NT2/D1 (cell line): ENCODE data around the gene UBE3D.

Experiments used
- DNase-seq: peaks from one replicate; pipeline ENCODE4 v3.0.0-alpha.2; 2011; ENCODE audit warnings: low read depth, low spot score
- H3K27me3 ChIP-seq: 2 replicates; pipeline ENCODE4 v1.6.0; 2011; ENCODE audit warnings: mild to moderate bottlenecking; ENCODE audit not compliant: insufficient read length, insufficient read depth
- H3K36me3 ChIP-seq: 2 replicates; pipeline ENCODE4 v1.6.1; 2011; ENCODE audit warnings: mild to moderate bottlenecking, low read length, mixed read lengths; ENCODE audit not compliant: insufficient read depth, insufficient read length
- H3K4me1 ChIP-seq: 2 replicates; pipeline ENCODE4 v1.5.1; 2011; ENCODE audit not compliant: insufficient read depth, insufficient read length
- H3K4me3 ChIP-seq: 2 replicates; pipeline ENCODE4 v1.5.1; 2011; ENCODE audit warnings: low read depth; ENCODE audit not compliant: insufficient read length
- H3K9ac ChIP-seq: 2 replicates; pipeline ENCODE4 v1.6.0; 2011; ENCODE audit warnings: low read depth; ENCODE audit not compliant: insufficient read length
- H3K9me3 ChIP-seq: 2 replicates; pipeline ENCODE4 v1.5.1; 2011; ENCODE audit warnings: mild to moderate bottlenecking, low read length; ENCODE audit not compliant: insufficient read depth
- SUZ12 ChIP-seq: IDR thresholded peaks from 2 replicates; pipeline ENCODE4 v1.6.1; 2011; ENCODE audit not compliant: insufficient read length, insufficient read depth; ENCODE audit errors: extremely low read depth
- YY1 ChIP-seq: IDR thresholded peaks from 2 replicates; pipeline ENCODE4 v1.6.1; 2011; ENCODE audit not compliant: insufficient read length, insufficient read depth
- ZNF274 ChIP-seq: IDR thresholded peaks from 2 replicates; pipeline ENCODE4 v1.6.1; 2011; ENCODE audit warnings: mild to moderate bottlenecking, low read depth, low read length

UBE3D gene

DNA sequence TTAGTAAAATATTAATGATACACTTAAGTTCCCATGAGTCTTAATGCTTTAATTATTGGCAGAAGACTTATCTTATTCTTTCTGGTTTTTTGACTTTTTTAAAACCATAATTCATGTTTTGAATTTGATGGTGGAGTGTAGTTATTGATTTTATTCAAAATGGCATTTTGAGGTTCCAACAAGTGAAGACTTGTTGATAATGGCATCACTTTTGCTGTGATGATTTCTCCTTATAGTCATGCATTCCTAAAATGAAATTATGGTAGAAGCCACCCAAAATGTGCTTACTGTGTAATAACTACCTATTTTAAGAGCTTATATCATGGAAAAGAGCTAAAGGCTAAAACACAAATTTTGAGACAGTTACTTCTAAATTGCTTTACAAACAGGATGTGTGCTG lies 4.0 kb upstream of the UBE3D start:
- Histone ChIP-seq H3K36me3 (no peaks in the 10 kb centered on the region), H3K4me3 (no peak overlapping the region), H3K9ac (no peak overlapping the region), H3K27me3 (no peaks in the 10 kb centered on the region), H3K4me1 (no peaks in the 10 kb centered on the region), H3K9me3 (no peaks in the 10 kb centered on the region)
- TF ChIP-seq YY1 (no peak), SUZ12 (no peak), ZNF274 (no peak)
- no peak for DNase-seq

DNA sequence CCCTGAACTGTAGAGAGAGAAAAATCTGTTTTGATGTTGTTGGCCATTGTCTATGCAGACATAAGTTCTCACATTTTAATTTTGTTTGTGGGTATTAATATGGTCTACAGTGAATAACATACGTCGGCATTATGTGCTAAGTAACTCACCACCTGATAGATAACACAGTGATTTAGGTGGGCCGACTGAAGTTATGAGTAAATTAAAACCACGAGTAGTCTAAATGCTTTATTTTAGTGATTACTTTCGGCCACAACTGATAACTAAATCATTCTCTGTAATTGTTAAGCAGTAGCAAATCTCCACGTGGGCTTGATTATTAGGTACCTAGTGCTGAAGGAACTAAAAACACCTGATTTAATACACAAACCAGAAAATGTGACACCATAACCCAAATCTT lies 3.0 kb upstream of the UBE3D start:
- Histone ChIP-seq H3K4me1 (no peaks in the 10 kb centered on the region), H3K27me3 (no peaks in the 10 kb centered on the region), H3K4me3 (peak overlapping the region; percentile 80), H3K9ac (peak overlapping the region; percentile 67), H3K9me3 (no peaks in the 10 kb centered on the region), H3K36me3 (no peaks in the 10 kb centered on the region)
- no peak for TF ChIP-seq YY1
- no peak for TF ChIP-seq ZNF274
- no peak for TF ChIP-seq SUZ12
- DNase-seq: no peak

DNA sequence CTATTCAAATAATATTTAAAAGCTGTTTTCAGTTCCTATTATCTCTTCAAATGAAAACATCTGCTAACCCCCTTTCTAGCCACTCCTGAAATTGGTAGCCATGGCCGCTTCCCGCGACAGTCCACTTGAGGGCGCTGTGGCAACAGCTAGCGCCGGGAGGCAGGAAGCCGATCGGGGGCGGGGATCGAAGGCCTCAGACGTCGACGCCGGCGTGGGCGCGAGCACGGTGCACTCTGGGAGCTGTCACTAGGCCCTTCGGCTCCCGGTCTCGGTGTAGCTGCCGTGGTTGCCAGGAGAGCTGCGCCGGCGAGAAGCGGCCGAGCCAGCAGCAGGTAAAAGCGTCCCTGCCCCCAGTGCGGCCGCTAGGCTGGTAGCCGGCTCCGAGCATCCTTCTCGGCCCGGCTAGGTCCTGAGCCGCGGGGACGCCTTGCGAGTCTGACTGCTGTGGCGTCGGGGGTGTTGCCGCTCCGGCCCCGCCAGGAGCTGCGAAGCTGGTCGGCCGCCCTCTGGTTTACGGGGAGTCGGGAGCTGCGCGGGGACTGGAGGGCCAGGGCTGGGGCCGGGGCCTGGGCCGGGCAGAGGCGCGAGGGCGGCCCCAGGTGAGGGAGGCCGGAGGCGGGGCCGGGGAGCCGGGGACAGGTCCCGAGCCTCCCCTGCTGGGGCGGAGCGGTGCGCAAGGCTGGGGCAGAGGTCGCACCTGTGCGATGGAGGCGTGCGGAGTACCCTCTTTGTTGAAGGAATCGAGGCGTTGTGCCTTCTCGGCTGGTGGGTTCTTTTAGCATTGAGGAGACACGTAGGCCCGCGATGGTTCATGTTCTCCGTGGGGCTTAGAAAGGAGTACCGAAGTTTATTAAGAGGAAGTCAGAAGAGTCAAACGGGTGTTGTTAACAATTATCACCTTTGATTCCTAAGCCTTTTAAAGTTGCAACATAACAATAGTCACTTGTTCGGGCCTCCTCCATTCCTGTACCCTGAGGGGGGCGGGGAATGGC lies 2.1 kb upstream of the UBE3D start, which contains the start of gene DOP1A:
TSS of gene DOP1A (plus strand) at position 224 of the 992 bp plus-strand sequence. CDS start 29,307 bp downstream, outside the sequence.
- Histone ChIP-seq H3K27me3 (no peaks in the 10 kb centered on the region), H3K4me3 (peak within 1 kb of the TSS; percentile 80), H3K4me1 (no peaks in the 10 kb centered on the region), H3K9ac (peak within 1 kb of the TSS; percentile 85), H3K9me3 (no peaks in the 10 kb centered on the region), H3K36me3 (no peaks in the 10 kb centered on the region)
- TF ChIP-seq SUZ12: no peak
- no peak for TF ChIP-seq YY1
- no peak for TF ChIP-seq ZNF274
- peak; percentile 83 for DNase-seq

DNA sequence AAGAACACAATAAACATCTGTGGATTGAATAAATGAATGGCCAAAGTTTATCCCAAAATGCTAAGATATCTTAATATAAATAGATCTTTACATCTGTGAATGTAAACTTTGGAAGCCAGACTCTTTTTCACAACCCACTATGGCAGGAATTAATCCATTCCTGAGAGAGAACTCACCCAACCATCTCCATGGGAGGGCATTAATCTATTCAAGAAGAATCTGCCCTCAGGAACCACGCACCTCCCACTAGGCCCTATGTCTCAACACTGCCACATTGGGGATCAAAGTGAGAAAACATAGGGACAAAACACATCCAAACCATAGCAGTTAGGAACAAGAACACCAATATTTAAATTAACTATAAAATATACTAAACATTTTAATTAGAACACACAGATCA lies 3.4 kb downstream of the UBE3D start:
- TF ChIP-seq ZNF274 (no peak), YY1 (no peak), SUZ12 (no peak)
- Histone ChIP-seq H3K9me3 (no peaks in the 10 kb centered on the region), H3K4me1 (no peaks in the 10 kb centered on the region), H3K4me3 (no peak overlapping the region), H3K27me3 (no peaks in the 10 kb centered on the region), H3K9ac (no peak overlapping the region), H3K36me3 (peaks cover 7% of the 10 kb centered on the region)
- DNase-seq: no peak

DNA sequence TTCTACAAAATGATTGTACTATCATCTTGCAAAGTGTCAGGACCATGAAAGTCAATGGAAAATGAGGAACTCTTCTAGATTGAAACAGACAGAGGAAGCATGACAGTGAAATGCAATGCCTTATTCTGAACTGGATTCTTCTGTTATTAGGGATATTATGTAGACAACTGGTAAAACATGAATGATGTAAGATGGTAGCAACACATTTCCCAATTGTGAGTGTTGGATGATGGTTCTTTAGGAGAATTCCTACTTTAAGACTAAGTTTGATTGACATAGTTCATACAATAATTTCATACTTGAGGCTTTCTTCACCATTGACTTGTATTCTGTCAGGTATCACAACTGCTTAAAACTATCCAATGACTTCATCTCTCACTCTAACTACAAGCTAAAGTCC lies 4.5 kb downstream of the UBE3D start:
- Histone ChIP-seq H3K4me1 (no peaks in the 10 kb centered on the region), H3K9me3 (no peaks in the 10 kb centered on the region), H3K9ac (no peak overlapping the region), H3K27me3 (no peaks in the 10 kb centered on the region), H3K36me3 (peaks cover 15% of the 10 kb centered on the region), H3K4me3 (no peak overlapping the region)
- no peak for TF ChIP-seq SUZ12
- no peak for TF ChIP-seq YY1
- no peak for TF ChIP-seq ZNF274
- DNase-seq: no peak

DNA sequence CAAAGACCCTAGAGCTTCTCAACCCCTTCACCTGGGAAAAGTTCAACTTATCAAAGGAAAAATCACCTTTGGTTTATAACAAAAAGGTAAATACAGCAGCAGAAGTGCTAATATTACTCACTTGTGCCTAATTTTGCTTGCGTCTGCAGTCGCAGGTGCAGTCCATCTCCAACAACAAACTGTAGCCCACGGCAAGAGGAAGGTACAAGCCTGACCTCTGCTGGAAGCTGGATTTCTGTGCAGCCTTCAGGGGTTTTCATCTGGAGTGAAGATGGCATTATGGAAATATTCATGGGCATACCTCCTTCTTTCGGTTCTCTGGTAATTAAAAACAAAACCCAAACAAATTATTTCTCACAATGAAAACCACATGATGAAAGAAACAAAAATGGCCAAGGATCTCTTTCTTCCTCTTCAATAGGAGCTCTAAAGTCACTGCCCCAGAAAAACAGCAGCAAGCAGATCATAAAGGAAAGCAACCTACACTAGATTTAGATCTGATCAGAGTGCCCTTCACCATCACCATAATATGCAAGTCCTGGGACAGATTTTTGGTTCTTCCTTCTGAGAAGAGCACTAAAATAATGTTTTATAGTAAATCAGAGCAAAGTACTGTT lies 7.8 kb downstream of the UBE3D start:
- Histone ChIP-seq H3K9me3 (no peaks in the 10 kb centered on the region), H3K27me3 (no peaks in the 10 kb centered on the region), H3K9ac (no peak overlapping the region), H3K4me1 (no peaks in the 10 kb centered on the region), H3K36me3 (peaks cover 27% of the 10 kb centered on the region), H3K4me3 (no peak overlapping the region)
- no peak for DNase-seq
- TF ChIP-seq ZNF274 (no peak), SUZ12 (no peak), YY1 (no peak)

DNA sequence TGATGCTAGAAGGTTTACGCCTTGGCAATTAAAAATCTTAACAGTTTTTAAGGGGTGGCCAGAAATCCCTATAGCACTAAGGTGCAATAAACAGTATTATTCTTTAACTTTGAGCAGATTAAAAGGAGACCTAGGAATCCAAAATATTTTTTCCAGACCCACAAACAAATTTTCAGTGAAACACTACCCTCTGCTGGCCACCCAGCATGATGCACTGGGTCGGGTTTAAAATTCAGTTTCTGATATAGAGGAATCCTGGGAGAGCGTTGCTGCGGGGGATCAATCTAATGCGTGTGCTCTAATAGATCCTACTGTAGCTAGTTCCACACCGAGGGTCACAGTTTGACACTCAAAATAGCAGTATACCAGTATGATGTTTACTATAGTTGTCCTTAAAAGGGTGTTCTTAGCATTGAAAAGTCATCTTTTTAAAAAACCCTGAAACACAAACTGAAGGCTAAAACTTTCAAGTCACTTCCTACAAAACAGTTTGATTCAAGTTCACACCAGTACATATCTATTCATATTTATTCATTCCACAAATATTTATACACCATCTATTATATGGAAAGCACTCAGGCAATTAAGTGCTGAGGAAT lies 10.2 kb downstream of the UBE3D start:
- TF ChIP-seq YY1 (no peak), ZNF274 (no peak), SUZ12 (no peak)
- Histone ChIP-seq H3K36me3 (peaks cover 35% of the 10 kb centered on the region), H3K4me1 (no peaks in the 10 kb centered on the region), H3K4me3 (no peak overlapping the region), H3K9ac (no peak overlapping the region), H3K27me3 (no peaks in the 10 kb centered on the region), H3K9me3 (no peaks in the 10 kb centered on the region)
- peak; percentile 22 for DNase-seq
